HUES64 (cell line): ENCODE data around the gene MAB21L1.

Experiments
- H3K27ac ChIP-seq: 2 replicates; pipeline ENCODE4 v1.7.0; 2013; ENCODE audit warnings: low read depth, low read length, inconsistent platforms
- H3K27me3 ChIP-seq: 2 replicates; pipeline ENCODE4 v1.6.1; 2013; ENCODE audit warnings: mild to moderate bottlenecking, low read length; ENCODE audit not compliant: insufficient read depth
- H3K36me3 ChIP-seq: 2 replicates; pipeline ENCODE4 v1.6.1; 2013; ENCODE audit warnings: mild to moderate bottlenecking, low read length; ENCODE audit not compliant: insufficient read depth
- H3K4me1 ChIP-seq: 2 replicates; pipeline ENCODE4 v1.6.1; 2013; ENCODE audit warnings: mild to moderate bottlenecking, low read length, moderate library complexity; ENCODE audit not compliant: insufficient read depth
- H3K4me3 ChIP-seq: 2 replicates; pipeline ENCODE4 v1.5.1; 2013; ENCODE audit warnings: mild to moderate bottlenecking, low read length, moderate library complexity
- H3K9ac ChIP-seq: 2 replicates; pipeline ENCODE4 v1.6.1; 2013; ENCODE audit warnings: mild to moderate bottlenecking, low read depth, low read length
- H3K9me3 ChIP-seq: 2 replicates; pipeline ENCODE4 v1.6.1; 2013; ENCODE audit warnings: low read depth, low read length; ENCODE audit not compliant: insufficient read depth
- WGBS: fragments of 150-250, 120-280 bp; methylation state at CpG from one replicate; pipeline ENCODE4 v1.1.7; 2013; ENCODE audit warnings: missing lambda C conversion rate; 5-methylcytosine and 5-hydroxymethylcytosine counted together

Gene MAB21L1

GRCh38 chr13:35499196-35499662 is 22.7 kb upstream of the MAB21L1 start:
- WGBS, result 72% methylated on average over 2 of the region's 2 CpGs

DNA sequence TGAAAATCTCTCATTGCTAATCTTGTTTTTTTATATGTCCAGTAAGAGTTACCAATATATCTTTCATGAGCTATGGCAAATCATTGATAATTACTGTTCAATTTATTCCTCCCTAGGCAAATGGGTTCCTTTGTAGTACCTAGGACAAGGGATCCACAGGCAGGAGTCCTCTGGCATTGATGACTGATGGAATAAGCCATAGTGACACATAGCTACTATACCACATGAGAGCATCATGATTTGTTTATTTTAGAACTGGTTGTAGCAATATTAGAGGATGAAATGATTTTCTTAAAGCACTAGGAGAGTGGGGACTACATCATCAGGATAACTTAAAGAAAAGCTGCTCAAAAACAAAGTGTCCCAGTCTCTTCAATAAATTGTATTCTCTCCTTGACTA is 21.7 kb upstream of the MAB21L1 start:
- Histone ChIP-seq H3K4me3 (no peak overlapping the region), H3K4me1 (no peaks in the 10 kb centered on the region), H3K27me3 (no peaks in the 10 kb centered on the region), H3K36me3 (no peaks in the 10 kb centered on the region), H3K9ac (no peak overlapping the region), H3K27ac (no peak overlapping the region), H3K9me3 (no peaks in the 10 kb centered on the region)

More at GRCh38 chr13:35499196-35499662, 22.7 kb upstream of the MAB21L1 start:
- Histone ChIP-seq H3K27ac (no peak overlapping the region), H3K9me3 (no peaks in the 10 kb centered on the region), H3K9ac (no peak overlapping the region), H3K4me1 (no peaks in the 10 kb centered on the region), H3K27me3 (no peaks in the 10 kb centered on the region), H3K4me3 (no peak overlapping the region), H3K36me3 (no peaks in the 10 kb centered on the region)

DNA sequence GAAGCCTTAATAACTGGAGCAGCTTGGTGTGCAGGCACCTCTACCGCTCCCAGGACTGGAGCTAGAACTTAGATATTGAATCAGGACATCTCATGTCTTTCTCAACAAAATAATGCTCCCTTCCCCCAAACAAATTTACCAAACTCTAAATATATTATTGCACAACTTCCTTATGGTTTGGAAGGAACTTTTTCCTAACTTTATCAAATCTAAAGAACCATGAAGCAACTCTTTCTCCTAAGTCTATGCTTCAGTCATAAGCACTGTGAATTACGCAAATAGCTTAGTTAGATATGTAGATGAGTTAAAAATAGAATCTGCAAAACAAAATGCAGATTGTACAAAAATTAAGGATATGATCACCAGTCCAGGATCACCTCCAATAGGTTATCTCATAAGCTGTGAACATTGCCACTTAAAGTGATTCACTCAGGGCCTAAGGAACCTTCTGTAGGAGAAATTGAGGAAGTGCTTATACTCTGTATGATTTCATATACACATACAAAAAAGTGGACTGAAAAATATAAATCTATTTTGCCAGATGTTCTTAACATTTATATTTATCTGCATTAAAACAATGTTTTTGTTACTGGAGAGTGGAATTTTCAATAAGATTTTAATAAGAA is 20.4 kb upstream of the MAB21L1 start:
- no peak overlapping the region for H3K9ac ChIP-seq
- no peaks in the 10 kb centered on the region for H3K4me1 ChIP-seq
- H3K9me3 ChIP-seq, result no peaks in the 10 kb centered on the region
- no peaks in the 10 kb centered on the region for H3K27me3 ChIP-seq
- no peaks in the 10 kb centered on the region for H3K36me3 ChIP-seq
- no peak overlapping the region for H3K4me3 ChIP-seq
- 100% methylated on average over 2 of the region's 2 CpGs for WGBS
- H3K27ac ChIP-seq, result no peak overlapping the region

DNA sequence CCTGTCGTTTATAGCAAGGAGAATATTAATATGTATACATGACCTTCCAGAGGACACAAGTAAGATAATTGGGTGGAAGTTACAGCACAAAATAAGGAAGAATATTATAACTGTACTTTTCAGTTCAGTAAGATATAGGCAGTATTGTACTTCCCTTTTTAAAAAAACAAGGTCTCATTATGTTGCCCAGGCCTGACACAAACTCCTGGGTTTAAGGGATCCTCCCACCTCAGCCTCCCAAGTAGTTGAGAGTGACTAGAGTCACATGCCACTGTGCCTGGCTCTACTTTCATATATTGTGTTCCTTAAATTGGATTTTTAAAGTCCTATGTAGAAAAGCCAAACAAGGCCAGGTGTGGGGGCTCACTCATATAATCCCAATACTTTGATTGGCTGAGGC is 19.5 kb upstream of the MAB21L1 start:
- WGBS, result 83% methylated on average over 1 of the region's 1 CpG
- Histone ChIP-seq H3K27me3 (no peaks in the 10 kb centered on the region), H3K4me3 (no peak overlapping the region), H3K36me3 (no peaks in the 10 kb centered on the region), H3K9ac (no peak overlapping the region), H3K4me1 (no peaks in the 10 kb centered on the region), H3K27ac (no peak overlapping the region), H3K9me3 (no peaks in the 10 kb centered on the region)

DNA sequence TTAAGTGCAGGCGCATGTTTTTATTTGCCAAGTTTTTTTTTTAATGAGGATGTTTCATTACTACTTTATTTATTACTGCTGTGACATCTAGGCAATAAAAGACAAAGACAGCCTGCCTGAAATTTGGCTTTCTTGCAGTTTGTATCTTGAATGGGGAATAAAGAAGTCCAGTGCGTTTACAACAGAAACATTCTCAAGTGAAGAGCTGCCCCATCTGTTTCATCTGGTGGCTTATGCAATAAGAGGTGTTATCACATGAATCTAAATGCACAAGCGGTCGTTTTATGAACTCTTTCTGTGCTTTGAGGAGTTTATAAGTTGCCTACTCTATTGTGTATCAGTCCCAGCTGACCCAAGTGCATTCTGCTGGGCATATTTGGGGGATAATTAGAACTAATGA is 12.6 kb upstream of the MAB21L1 start:
- H3K4me1 ChIP-seq, result no peaks in the 10 kb centered on the region
- 93% methylated on average over 3 of the region's 4 CpGs for WGBS
- H3K4me3 ChIP-seq, result no peak overlapping the region
- H3K27ac ChIP-seq, result no peak overlapping the region
- H3K36me3 ChIP-seq, result no peaks in the 10 kb centered on the region
- no peaks in the 10 kb centered on the region for H3K27me3 ChIP-seq
- H3K9me3 ChIP-seq, result no peaks in the 10 kb centered on the region
- H3K9ac ChIP-seq, result no peak overlapping the region

DNA sequence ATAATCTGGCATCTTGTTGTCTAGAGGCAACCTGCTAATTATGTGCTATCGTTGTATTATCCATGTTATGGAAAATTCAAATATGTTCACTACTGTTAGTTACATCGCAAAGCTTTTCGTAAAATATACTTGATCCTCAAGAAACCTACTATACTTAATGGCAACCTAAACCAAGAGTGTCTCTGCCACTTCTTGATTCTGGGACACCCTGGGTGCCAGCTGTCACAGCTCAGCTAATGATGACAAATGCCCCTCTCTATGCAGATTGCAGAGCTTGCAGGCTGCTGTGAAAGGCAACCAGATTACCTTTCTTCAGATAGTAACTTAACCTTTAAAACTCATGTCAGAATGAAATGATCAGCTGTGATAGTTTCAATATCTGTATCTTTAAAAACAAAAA is 8.9 kb upstream of the MAB21L1 start:
- 93% methylated on average over 3 of the region's 3 CpGs for WGBS
- H3K9ac ChIP-seq, result no peak overlapping the region

GRCh38 chr13:35484384-35484783 is 7.9 kb upstream of the MAB21L1 start:
- 93% methylated on average over 2 of the region's 2 CpGs for WGBS
- no peak overlapping the region for H3K4me3 ChIP-seq
- H3K4me1 ChIP-seq, result peaks cover 9% of the 10 kb centered on the region
- no peaks in the 10 kb centered on the region for H3K9me3 ChIP-seq
- no peak overlapping the region for H3K27ac ChIP-seq
- H3K36me3 ChIP-seq, result no peaks in the 10 kb centered on the region
- H3K9ac ChIP-seq, result no peak overlapping the region
- H3K27me3 ChIP-seq, result peaks cover 13% of the 10 kb centered on the region

More for the DNA sequence above, 8.9 kb upstream of the MAB21L1 start:
- Histone ChIP-seq H3K4me1 (no peaks in the 10 kb centered on the region), H3K4me3 (no peak overlapping the region), H3K27me3 (peaks cover 3% of the 10 kb centered on the region; the same call in 1 of the 2 replicates), H3K27ac (no peak overlapping the region), H3K36me3 (no peaks in the 10 kb centered on the region), H3K9me3 (no peaks in the 10 kb centered on the region)

- H3K4me3 ChIP-seq, result no peak overlapping the region
- H3K27ac ChIP-seq, result no peak overlapping the region
- no peaks in the 10 kb centered on the region for H3K36me3 ChIP-seq
- H3K27me3 ChIP-seq, result peaks cover 20% of the 10 kb centered on the region
- H3K9ac ChIP-seq, result no peak overlapping the region
- peaks cover 15% of the 10 kb centered on the region for H3K4me1 ChIP-seq
- H3K9me3 ChIP-seq, result no peaks in the 10 kb centered on the region
- WGBS, result 96% methylated on average over 1 of the region's 3 CpGs
Observed at GRCh38 chr13:35483761-35484160, 7.3 kb upstream of the MAB21L1 start.

DNA sequence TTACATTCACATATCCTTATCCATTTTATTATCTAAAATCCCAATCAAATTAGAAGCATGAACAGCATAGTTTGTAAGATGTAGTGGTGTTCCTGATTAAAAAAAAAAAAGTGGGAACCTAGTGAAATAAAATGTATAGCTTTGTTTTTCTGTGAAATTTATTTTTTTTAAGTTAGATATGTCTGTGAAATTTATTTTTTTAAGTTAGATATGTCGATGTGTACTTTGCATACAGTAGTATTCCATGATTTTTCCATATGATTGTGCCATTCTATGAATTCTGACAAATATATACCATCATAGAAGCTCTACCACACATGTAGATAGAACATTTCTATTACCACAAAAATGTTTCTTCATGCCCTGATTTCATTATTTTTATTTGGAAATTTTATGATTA is 6.0 kb upstream of the MAB21L1 start:
- no peaks in the 10 kb centered on the region for H3K36me3 ChIP-seq
- peaks cover 15% of the 10 kb centered on the region for H3K4me1 ChIP-seq
- no peaks in the 10 kb centered on the region for H3K9me3 ChIP-seq
- WGBS, result 83% methylated on average over 1 of the region's 1 CpG
- H3K27ac ChIP-seq, result no peak overlapping the region
- no peak overlapping the region for H3K9ac ChIP-seq
- H3K4me3 ChIP-seq, result no peak overlapping the region
- H3K27me3 ChIP-seq, result peaks cover 32% of the 10 kb centered on the region

DNA sequence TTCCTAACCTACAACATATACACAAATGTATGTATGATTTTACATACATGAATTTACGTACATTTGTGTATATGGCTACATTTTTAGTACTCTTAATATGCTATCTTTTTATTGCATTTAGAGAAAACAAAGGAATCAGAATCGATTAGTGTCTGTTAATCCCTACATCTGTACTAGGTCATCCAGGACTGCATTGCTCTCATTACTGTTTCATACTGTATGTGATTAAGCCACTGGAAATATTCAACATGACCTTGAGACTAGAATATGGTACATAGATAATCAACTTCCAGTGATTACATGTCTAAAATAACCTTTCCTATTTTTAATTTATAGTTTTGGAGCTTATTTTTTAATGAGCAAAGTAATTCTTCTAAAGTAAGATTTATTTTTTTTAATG is 5.3 kb upstream of the MAB21L1 start:
- no peak overlapping the region for H3K9ac ChIP-seq
- H3K36me3 ChIP-seq, result no peaks in the 10 kb centered on the region
- WGBS, result 100% methylated on average over 1 of the region's 2 CpGs
- H3K9me3 ChIP-seq, result no peaks in the 10 kb centered on the region
- no peak overlapping the region for H3K27ac ChIP-seq
- H3K4me1 ChIP-seq, result peaks cover 20% of the 10 kb centered on the region
- no peak overlapping the region for H3K4me3 ChIP-seq
- peaks cover 39% of the 10 kb centered on the region for H3K27me3 ChIP-seq

DNA sequence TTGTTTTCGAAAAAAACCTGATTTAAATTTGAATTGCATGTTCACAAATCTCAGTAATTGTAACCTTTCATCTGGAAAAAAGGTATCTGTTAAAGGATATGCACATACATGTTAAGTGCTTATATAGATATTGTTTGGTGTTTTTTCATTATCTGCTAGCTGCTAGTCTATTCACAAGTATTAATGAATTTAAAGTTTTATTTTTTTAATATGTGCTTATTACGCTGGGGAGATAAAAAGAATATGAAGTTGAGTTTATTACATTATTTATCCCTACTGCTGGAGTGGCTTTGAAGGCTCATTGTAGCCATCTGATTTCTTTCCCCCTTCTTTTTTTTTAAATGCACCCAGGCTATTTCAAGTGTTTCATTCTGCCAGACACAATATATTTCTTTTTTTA is 3.9 kb upstream of the MAB21L1 start:
- WGBS, result 93% methylated on average over 1 of the region's 2 CpGs
- no peak overlapping the region for H3K9ac ChIP-seq
- no peak overlapping the region for H3K4me3 ChIP-seq
- H3K4me1 ChIP-seq, result peaks cover 25% of the 10 kb centered on the region
- no peaks in the 10 kb centered on the region for H3K36me3 ChIP-seq
- H3K9me3 ChIP-seq, result no peaks in the 10 kb centered on the region
- no peak overlapping the region for H3K27ac ChIP-seq
- peaks cover 54% of the 10 kb centered on the region for H3K27me3 ChIP-seq

DNA sequence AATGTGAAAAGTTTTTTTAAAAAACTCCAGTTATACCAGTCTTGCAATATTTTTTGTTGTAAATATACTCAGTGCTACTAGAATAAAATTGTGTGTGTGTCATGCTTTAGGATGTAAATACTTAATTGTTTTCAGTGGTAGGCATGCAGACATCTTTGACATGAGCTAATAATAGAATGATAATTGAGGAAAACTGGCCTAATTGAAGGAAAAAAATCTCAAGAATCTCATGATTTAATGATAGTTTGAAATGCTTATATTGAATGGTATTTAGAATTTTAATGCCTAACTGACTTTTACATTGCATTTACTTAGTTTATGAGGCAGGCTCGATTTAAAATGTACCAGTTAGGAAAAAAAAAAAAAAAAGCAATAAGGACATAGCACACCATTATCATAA is 3.2 kb upstream of the MAB21L1 start:
- no peaks in the 10 kb centered on the region for H3K36me3 ChIP-seq
- peaks cover 27% of the 10 kb centered on the region for H3K4me1 ChIP-seq
- peaks cover 60% of the 10 kb centered on the region for H3K27me3 ChIP-seq
- WGBS, result no CpG with 5 or more reads among the region's 1 CpG
- no peak overlapping the region for H3K27ac ChIP-seq
- H3K4me3 ChIP-seq, result no peak overlapping the region
- H3K9me3 ChIP-seq, result no peaks in the 10 kb centered on the region
- H3K9ac ChIP-seq, result no peak overlapping the region
